ENCODE measurements around the gene STX3. TPM values are rescaled to one million over a fixed set of nuclear protein-coding genes. Genes with fewer than 3 reads are reported as not detected.

The STX3 gene
- total and polyA plus RNA-seq, 2 of the 13 experiments (the other 11 are each of a cell fraction or from before 2014, with no cell fraction given): 16.5 to 24.0 TPM

DNA sequence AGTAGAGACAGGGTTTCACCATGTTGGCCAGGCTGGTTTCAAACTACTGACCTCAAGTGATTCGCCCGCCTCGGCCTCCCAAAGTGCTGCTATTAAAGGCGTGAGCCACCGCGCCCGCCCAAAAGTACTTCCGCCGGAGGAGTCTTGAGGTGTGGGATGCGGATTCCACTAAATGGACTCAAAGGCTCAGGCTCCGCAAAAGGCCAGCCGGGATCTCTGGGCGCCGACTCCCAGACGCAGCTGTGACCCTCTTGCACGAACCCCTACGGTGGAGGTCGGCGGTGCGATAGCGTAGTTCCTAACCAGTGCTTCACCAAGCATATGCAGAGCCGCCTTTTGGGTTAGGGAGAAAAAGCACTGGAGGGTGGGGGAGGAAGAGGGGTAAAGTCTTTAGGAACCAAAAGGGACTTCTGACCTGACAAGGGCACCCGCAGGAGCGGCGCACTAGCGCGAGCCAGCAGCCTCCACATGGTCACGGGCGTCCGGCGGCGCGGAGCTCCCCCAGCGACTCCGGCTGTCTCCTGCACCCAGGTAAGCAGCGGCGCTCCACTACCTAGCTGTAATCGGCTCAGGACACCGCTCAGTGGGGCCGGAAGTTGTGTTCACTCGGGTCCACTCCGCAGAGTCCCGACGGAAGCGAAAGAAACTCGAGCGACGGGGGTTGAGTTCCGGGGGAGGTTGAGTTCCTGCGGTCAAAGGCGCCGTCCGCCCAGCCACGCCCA is 55.2 kb downstream of the STX3 start, which contains the start of gene MRPL16 (continued):
- TF ChIP-seq ATRX (CRISPR knock-in tag; IDR thresholded peaks at IDR 0.05; ENCODE audit: borderline replicate concordance) (no peak), ZNF205 (CRISPR knock-in tag; IDR thresholded peaks at IDR 0.05) (peak; percentile 75; the same call in 1 of the 2 replicates), PHF5A (CRISPR knock-in tag; IDR thresholded peaks at IDR 0.05; ENCODE audit: low read depth, unreplicated experiment) (peak; percentile 49), CEBPB (IDR thresholded peaks at IDR 0.05; ENCODE audit: borderline replicate concordance, low read depth, low read length) (no peak), ZNF549 (CRISPR knock-in tag; IDR thresholded peaks at IDR 0.05) (no peak), SMAD1 (CRISPR knock-in tag; IDR thresholded peaks at IDR 0.05; ENCODE audit: borderline replicate concordance, low read depth) (no peak; the same call in 1 of the 2 replicates), MLLT10 (CRISPR knock-in tag; IDR thresholded peaks at IDR 0.05) (no peak), GABPB1 (CRISPR knock-in tag; IDR thresholded peaks at IDR 0.05) (peak; percentile 100), SRSF4 (IDR thresholded peaks at IDR 0.05; ENCODE audit: low read depth, low read length, poor library complexity, severe bottlenecking) (no peak), ZNF780A (CRISPR knock-in tag; IDR thresholded peaks at IDR 0.05) (no peak), ZFP36L2 (CRISPR knock-in tag; IDR thresholded peaks at IDR 0.05) (no peak), ZNF724P (CRISPR knock-in tag; IDR thresholded peaks at IDR 0.05; ENCODE audit: borderline replicate concordance) (no peak), ZNF569 (CRISPR knock-in tag; IDR thresholded peaks at IDR 0.05; ENCODE audit: borderline replicate concordance) (no peak), SNAPC2 (CRISPR knock-in tag; IDR thresholded peaks at IDR 0.05) (no peak), SSRP1 (CRISPR knock-in tag; IDR thresholded peaks at IDR 0.05) (no peak), HDAC1 (CRISPR knock-in tag; IDR thresholded peaks at IDR 0.05) (peak; percentile 73)
- TF ChIP-seq, protein P1, sequence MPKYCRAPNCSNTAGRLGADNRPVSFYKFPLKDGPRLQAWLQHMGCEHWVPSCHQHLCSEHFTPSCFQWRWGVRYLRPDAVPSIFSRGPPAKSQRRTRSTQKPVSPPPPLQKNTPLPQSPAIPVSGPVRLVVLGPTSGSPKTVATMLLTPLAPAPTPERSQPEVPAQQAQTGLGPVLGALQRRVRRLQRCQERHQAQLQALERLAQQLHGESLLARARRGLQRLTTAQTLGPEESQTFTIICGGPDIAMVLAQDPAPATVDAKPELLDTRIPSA (CRISPR knock-in tag; IDR thresholded peaks at IDR 0.05; ENCODE audit: borderline replicate concordance): 0 out of 2 replicates have a peak, but pooled peaks have one; percentile 7
- TF ChIP-seq, protein P2, sequence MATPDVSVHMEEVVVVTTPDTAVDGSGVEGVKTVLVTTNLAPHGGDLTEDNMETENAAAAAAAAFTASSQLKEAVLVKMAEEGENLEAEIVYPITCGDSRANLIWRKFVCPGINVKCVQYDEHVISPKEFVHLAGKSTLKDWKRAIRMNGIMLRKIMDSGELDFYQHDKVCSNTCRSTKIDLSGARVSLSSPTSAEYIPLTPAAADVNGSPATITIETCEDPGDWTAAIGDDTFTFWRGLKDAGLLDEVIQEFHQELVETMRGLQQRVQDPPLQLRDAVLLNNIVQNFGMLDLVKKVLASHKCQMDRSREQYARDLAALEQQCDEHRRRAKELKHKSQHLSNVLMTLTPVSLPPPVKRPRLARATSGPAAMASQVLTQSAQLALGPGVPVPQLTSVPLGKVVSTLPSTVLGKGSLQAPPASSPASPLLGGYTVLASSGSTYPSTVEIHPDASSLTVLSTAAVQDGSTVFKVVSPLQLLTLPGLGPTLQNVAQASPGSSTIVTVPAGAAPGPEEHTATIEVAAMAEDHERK (CRISPR knock-in tag; IDR thresholded peaks at IDR 0.05; ENCODE audit: low read depth): 0 out of 2 replicates have a peak, but pooled peaks have one; percentile 33
- TF ChIP-seq, protein P3, sequence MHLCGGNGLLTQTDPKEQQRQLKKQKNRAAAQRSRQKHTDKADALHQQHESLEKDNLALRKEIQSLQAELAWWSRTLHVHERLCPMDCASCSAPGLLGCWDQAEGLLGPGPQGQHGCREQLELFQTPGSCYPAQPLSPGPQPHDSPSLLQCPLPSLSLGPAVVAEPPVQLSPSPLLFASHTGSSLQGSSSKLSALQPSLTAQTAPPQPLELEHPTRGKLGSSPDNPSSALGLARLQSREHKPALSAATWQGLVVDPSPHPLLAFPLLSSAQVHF (CRISPR knock-in tag; IDR thresholded peaks at IDR 0.05): no peak
- TF ChIP-seq, protein P4, sequence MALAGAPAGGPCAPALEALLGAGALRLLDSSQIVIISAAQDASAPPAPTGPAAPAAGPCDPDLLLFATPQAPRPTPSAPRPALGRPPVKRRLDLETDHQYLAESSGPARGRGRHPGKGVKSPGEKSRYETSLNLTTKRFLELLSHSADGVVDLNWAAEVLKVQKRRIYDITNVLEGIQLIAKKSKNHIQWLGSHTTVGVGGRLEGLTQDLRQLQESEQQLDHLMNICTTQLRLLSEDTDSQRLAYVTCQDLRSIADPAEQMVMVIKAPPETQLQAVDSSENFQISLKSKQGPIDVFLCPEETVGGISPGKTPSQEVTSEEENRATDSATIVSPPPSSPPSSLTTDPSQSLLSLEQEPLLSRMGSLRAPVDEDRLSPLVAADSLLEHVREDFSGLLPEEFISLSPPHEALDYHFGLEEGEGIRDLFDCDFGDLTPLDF (CRISPR knock-in tag; IDR thresholded peaks at IDR 0.05): no peak
- TF ChIP-seq, protein P5, sequence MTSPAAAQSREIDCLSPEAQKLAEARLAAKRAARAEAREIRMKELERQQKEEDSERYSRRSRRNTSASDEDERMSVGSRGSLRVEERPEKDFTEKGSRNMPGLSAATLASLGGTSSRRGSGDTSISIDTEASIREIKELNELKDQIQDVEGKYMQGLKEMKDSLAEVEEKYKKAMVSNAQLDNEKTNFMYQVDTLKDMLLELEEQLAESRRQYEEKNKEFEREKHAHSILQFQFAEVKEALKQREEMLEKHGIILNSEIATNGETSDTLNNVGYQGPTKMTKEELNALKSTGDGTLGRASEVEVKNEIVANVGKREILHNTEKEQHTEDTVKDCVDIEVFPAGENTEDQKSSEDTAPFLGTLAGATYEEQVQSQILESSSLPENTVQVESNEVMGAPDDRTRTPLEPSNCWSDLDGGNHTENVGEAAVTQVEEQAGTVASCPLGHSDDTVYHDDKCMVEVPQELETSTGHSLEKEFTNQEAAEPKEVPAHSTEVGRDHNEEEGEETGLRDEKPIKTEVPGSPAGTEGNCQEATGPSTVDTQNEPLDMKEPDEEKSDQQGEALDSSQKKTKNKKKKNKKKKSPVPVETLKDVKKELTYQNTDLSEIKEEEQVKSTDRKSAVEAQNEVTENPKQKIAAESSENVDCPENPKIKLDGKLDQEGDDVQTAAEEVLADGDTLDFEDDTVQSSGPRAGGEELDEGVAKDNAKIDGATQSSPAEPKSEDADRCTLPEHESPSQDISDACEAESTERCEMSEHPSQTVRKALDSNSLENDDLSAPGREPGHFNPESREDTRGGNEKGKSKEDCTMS (CRISPR knock-in tag; conservative IDR thresholded peaks at IDR 0.05): no peak
- TF ChIP-seq, protein P6, sequence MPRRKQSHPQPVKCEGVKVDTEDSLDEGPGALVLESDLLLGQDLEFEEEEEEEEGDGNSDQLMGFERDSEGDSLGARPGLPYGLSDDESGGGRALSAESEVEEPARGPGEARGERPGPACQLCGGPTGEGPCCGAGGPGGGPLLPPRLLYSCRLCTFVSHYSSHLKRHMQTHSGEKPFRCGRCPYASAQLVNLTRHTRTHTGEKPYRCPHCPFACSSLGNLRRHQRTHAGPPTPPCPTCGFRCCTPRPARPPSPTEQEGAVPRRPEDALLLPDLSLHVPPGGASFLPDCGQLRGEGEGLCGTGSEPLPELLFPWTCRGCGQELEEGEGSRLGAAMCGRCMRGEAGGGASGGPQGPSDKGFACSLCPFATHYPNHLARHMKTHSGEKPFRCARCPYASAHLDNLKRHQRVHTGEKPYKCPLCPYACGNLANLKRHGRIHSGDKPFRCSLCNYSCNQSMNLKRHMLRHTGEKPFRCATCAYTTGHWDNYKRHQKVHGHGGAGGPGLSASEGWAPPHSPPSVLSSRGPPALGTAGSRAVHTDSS (CRISPR knock-in tag; conservative IDR thresholded peaks at IDR 0.05): no peak
